GM23248 (cell line): Measurements from ENCODE around the gene USP36. TPM values are rescaled to one million over a fixed set of nuclear protein-coding genes. Genes with fewer than 3 reads are reported as not detected.

Source experiments
- DNase-seq: peaks from one replicate; pipeline ENCODE4 v3.0.0-alpha.2; 2015
- H2AFZ ChIP-seq: fragments of 200-600 bp; sonication (generic); 2 replicates; pipeline ENCODE4 v1.6.1; 2016; ENCODE audit warnings: antibody characterized with exemption
- H3F3A ChIP-seq: fragments of 200-600 bp; sonication (generic); 2 replicates; pipeline ENCODE4 v1.6.1; 2016; ENCODE audit warnings: mild to moderate bottlenecking, antibody characterized with exemption, mixed run types; ENCODE audit not compliant: insufficient read depth
- H3K27ac ChIP-seq: fragments of 200-600 bp; sonication (generic); 2 replicates; pipeline ENCODE4 v1.5.1; 2016; ENCODE audit warnings: mild to moderate bottlenecking
- H3K27me3 ChIP-seq: fragments of 200-600 bp; sonication (generic); replicated peaks from 2 replicates; pipeline ENCODE4 v1.6.1; 2016; ENCODE audit warnings: mild to moderate bottlenecking; ENCODE audit not compliant: insufficient read depth
- H3K36me3 ChIP-seq: fragments of 200-600 bp; sonication (generic); 2 replicates; pipeline ENCODE4 v1.6.1; 2016; ENCODE audit warnings: low read depth, mild to moderate bottlenecking
- H3K4me1 ChIP-seq: fragments of 200-600 bp; sonication (generic); 2 replicates; pipeline ENCODE4 v1.6.1; 2016; ENCODE audit warnings: mild to moderate bottlenecking; ENCODE audit not compliant: insufficient read depth
- H3K4me2 ChIP-seq: fragments of 200-600 bp; sonication (generic); one replicate; pipeline ENCODE4 v1.6.1; 2016; ENCODE audit warnings: mild to moderate bottlenecking; ENCODE audit not compliant: unreplicated experiment
- H3K4me3 ChIP-seq: fragments of 200-600 bp; sonication (generic); 2 replicates; pipeline ENCODE4 v1.5.1; 2016; ENCODE audit warnings: mild to moderate bottlenecking
- H3K79me2 ChIP-seq: fragments of 200-600 bp; sonication (generic); 2 replicates; pipeline ENCODE4 v1.6.1; 2016; ENCODE audit warnings: mild to moderate bottlenecking; ENCODE audit not compliant: insufficient read depth
- H3K9ac ChIP-seq: fragments of 200-600 bp; sonication (generic); 2 replicates; pipeline ENCODE4 v1.6.1; 2016; ENCODE audit warnings: mild to moderate bottlenecking
- H3K9me2 ChIP-seq: fragments of 200-600 bp; sonication (generic); 2 replicates; pipeline ENCODE4 v1.6.1; 2016; ENCODE audit warnings: mixed run types, mild to moderate bottlenecking, moderate library complexity; ENCODE audit not compliant: insufficient read depth
- H3K9me3 ChIP-seq: fragments of 200-600 bp; sonication (generic); one replicate; pipeline ENCODE4 v1.6.1; 2017; ENCODE audit warnings: low read depth
- H4K20me1 ChIP-seq: fragments of 200-600 bp; sonication (generic); 2 replicates; pipeline ENCODE4 v1.6.0; 2016; ENCODE audit not compliant: insufficient read depth
- EZH2 ChIP-seq: fragments of 200-600 bp; sonication (generic); IDR thresholded peaks from 2 replicates; pipeline ENCODE4 v1.6.1; 2018; ENCODE audit warnings: antibody characterized with exemption, mild to moderate bottlenecking; ENCODE audit not compliant: insufficient read depth, poor library complexity, severe bottlenecking
- EZH2phosphoT487 ChIP-seq: fragments of 200-600 bp; sonication (generic); IDR thresholded peaks from 2 replicates; pipeline ENCODE4 v1.6.1; 2018; ENCODE audit warnings: antibody characterized with exemption, moderate library complexity, mild to moderate bottlenecking, low read depth; ENCODE audit not compliant: insufficient read depth
- WGBS, 2 experiments: methylation state at CpG; one replicate each; pipeline ENCODE4 v1.1.6; 2015 to 2017; ENCODE audit warnings: low lambda C conversion rate in 2 of 2, low coverage in 1 of 2; ENCODE audit errors: missing lambda C conversion rate in 2 of 2; 5-methylcytosine and 5-hydroxymethylcytosine counted together
- in situ Hi-C: fragments of 300-500 bp; cut with MboI; formaldehyde crosslinking; loops from 2 replicates; pipeline ENCODE4 v1.15.0; 2020
- polyA plus RNA-seq: library from polyadenylated mRNA; unstranded; fragments of >200 nt; fragmentation: Nextera tagmentation; extraction: Ambion mirVana; gene quantifications from 2 replicates; pipeline ENCODE4 v1.2.1, GENCODE V29; 2016
- total RNA-seq: library from RNA; depleted of rRNA; stranded (reverse); fragments of >200 nt; shearing (Covaris generic); gene quantifications from 2 replicates; pipeline ENCODE4 v1.2.3, GENCODE V29; 2014

The USP36 gene
- total and polyA plus RNA-seq, 2 experiments from 2014 or later, result 19.9 to 30.2 TPM

DNA sequence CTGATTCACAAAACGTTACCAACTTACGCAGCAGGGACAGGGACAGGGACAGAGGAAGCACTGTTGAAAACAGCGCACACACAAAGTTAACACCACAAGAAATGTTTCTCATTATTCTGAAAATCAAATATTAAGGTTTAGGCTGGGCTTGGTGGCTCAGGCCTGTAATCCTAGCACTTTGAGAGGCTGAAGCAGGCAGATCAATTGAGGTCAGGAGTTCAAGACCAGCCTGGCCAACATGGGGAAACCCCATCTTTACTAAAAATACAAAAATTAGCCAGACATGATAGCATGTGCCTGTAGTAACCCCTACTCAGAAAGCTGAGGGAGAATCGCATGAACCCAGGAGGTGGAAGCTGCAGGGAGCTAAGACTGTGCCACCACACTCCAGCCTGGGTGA lies 62.7 kb downstream of the USP36 start:
- Histone ChIP-seq H3K36me3 (no peaks in the 10 kb centered on the region), H3K9me3 (no peaks in the 10 kb centered on the region), H2AFZ (no peak overlapping the region), H3K9ac (no peak overlapping the region), H3K4me3 (no peak overlapping the region), H3K27ac (no peak overlapping the region), H4K20me1 (no peaks in the 10 kb centered on the region), H3K9me2 (no peaks in the 10 kb centered on the region), H3K79me2 (peaks cover 89% of the 10 kb centered on the region), H3K4me1 (peaks cover 20% of the 10 kb centered on the region), H3K27me3 (no peaks in the 10 kb centered on the region), H3F3A (peaks cover 9% of the 10 kb centered on the region; the same call in 1 of the 2 replicates), H3K4me2 (no peak overlapping the region)
- WGBS, 2 experiments, result 91 to 93% methylated on average over 4 of the region's 4 CpGs
- TF ChIP-seq EZH2 (no peak), EZH2phosphoT487 (no peak)
- DNase-seq, result no peak
- in situ Hi-C loops, result no loop called here

DNA sequence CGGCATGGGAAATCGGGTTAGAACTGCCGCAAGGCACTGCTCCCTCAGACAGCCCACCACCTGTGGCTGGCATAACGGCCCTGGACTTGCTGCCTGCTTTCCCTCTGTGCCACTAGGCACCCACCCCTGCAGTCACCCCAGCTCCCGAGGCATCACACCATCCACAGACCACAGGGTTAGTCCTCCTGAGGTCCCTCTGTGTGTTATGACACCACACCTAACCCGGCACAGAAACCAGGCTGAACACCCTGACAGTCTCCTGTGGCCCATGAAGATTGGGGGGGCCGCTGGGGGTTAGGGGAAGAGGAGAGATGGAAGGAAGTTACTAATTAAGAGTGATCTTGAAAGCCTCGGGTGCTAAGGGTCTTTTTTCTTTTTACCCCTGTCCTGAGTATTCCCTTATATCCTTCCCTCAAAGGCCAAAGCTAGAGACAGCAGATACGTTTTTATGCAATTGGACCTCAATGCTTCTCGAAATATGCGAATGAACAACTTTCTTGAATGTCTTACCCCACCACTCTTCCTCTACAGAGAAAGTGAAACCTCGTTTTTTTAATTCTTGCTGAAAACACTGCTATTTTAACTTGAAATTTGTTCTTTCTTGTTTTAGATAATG lies 65.5 kb downstream of the USP36 start:
- WGBS, 2 experiments, result 73 to 77% methylated on average over 12 of the region's 12 CpGs
- DNase-seq, result no peak
- no peaks in the 10 kb centered on the region for H4K20me1 ChIP-seq
- peaks cover 100% of the 10 kb centered on the region for H3K79me2 ChIP-seq
- H3K27me3 ChIP-seq, result no peaks in the 10 kb centered on the region
- H2AFZ ChIP-seq, result no peak overlapping the region
- peaks cover 20% of the 10 kb centered on the region for H3K4me1 ChIP-seq
- in situ Hi-C loops, result no loop called here
- H3K9ac ChIP-seq, result 0 out of 2 replicates have a peak overlapping the region, but pooled peaks have one; percentile 9
- H3K9me2 ChIP-seq, result no peaks in the 10 kb centered on the region
- H3K4me3 ChIP-seq, result peak overlapping the region; percentile 27; the same call in 1 of the 2 replicates
- no peaks in the 10 kb centered on the region for H3K36me3 ChIP-seq
- peaks cover 9% of the 10 kb centered on the region; the same call in 1 of the 2 replicates for H3F3A ChIP-seq
- TF ChIP-seq EZH2phosphoT487, result no peak
- TF ChIP-seq EZH2, result no peak
- H3K9me3 ChIP-seq, result no peaks in the 10 kb centered on the region
- H3K4me2 ChIP-seq, result peak overlapping the region; percentile 38
- 0 out of 2 replicates have a peak overlapping the region, but pooled peaks have one; percentile 4 for H3K27ac ChIP-seq

DNA sequence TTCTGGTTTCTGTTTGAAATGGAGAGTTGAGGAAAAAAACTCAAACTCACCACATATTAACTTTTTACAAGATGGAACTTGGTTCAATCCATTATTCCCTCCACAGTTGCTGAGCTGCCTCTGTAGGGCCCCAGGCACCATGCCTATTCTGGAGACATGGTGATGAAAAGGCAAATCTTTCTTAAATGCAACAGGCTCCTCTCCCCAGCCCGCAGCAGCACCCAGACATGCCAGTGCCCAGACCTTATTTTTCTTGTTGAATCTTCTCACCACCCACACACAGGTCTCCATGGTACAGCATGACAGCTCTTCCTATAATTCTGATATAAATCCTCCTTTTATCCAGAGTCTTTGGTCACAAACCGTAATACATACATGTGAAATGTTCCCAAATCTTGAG lies 66.2 kb downstream of the USP36 start:
- peaks cover 100% of the 10 kb centered on the region for H3K79me2 ChIP-seq
- in situ Hi-C loops, result no loop called here
- WGBS, 2 experiments, result 16 to 35% methylated on average over 2 of the region's 2 CpGs

DNA sequence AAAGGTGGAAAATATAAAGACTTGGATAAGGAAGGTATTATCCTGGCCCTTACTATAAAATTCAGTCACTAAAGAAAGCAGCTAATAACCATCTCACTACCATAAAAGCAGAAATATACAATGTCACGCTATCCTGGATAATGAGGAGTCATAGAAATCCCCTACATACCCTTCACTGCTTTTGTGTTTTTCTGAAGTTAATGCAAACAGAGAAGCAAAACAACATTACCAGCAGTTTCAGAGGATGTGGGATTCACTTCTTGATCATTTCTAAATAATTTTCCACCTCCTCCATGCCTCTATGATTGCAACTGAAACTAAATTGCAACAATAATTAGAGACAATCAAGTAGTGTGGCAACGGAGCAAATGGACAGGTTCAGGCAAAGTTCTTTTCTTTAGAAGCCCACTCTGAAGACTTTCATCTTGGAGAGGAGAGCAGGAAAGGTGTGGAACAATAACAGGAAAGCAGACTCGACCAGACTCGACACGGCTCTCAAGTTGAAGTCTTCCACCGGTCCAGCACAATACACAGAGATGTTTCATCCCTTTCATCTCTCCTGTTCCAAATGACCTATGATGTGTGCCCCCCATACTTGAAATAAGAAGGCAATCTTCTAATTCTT lies 68.7 kb downstream of the USP36 start:
- Histone ChIP-seq H3K4me1 (peaks cover 20% of the 10 kb centered on the region), H2AFZ (no peak overlapping the region), H4K20me1 (no peaks in the 10 kb centered on the region; the same call in 1 of the 2 replicates), H3K79me2 (peaks cover 100% of the 10 kb centered on the region), H3K9me2 (no peaks in the 10 kb centered on the region), H3K4me2 (no peak overlapping the region), H3K27ac (no peak overlapping the region), H3K27me3 (no peaks in the 10 kb centered on the region), H3K9me3 (no peaks in the 10 kb centered on the region), H3K9ac (no peak overlapping the region), H3K4me3 (no peak overlapping the region), H3K36me3 (no peaks in the 10 kb centered on the region), H3F3A (peaks cover 9% of the 10 kb centered on the region; the same call in 1 of the 2 replicates)
- 71% methylated on average over 6 of the region's 6 CpGs for WGBS, 2 experiments
- in situ Hi-C loops, result no loop called here
- no peak for TF ChIP-seq EZH2phosphoT487
- no peak for TF ChIP-seq EZH2
- DNase-seq, result no peak

More for the DNA sequence above, 66.2 kb downstream of the USP36 start:
- Histone ChIP-seq H3K4me1 (peaks cover 20% of the 10 kb centered on the region), H3K4me2 (peak overlapping the region; percentile 38), H2AFZ (0 out of 2 replicates have a peak overlapping the region, but pooled peaks have one; percentile 1), H3F3A (peaks cover 9% of the 10 kb centered on the region; the same call in 1 of the 2 replicates), H3K9me2 (no peaks in the 10 kb centered on the region), H3K9me3 (no peaks in the 10 kb centered on the region), H3K27ac (0 out of 2 replicates have a peak overlapping the region, but pooled peaks have one; percentile 4), H4K20me1 (no peaks in the 10 kb centered on the region), H3K4me3 (0 out of 2 replicates have a peak overlapping the region, but pooled peaks have one; percentile 4), H3K36me3 (no peaks in the 10 kb centered on the region), H3K9ac (no peak overlapping the region), H3K27me3 (no peaks in the 10 kb centered on the region)
- peak; percentile 35 for DNase-seq
- TF ChIP-seq EZH2, result no peak
- TF ChIP-seq EZH2phosphoT487, result no peak
